ENCODE results near the gene LRP5. TPM values are rescaled to one million over a fixed set of nuclear protein-coding genes. Genes with fewer than 3 reads are reported as not detected.

LRP5 gene
- total RNA-seq, 1 donor from 2014 or later: 38.7 TPM

DNA sequence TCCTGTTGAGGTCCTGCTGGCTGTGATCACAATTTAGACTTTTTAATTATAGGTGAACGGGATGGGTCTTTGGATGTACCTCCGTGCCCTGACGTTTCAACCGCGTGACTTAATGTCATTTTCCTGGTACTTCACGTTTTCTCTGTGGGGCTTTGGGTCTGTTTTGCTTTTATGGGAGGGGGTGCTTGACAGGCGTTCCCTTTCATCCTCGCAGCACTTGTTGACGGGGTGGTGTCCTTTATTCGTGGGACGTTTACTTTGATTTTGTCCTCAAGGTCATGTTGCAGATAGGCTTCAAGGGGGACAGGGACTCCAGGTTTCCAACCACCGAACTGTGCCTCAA lies 149.2 kb downstream of the LRP5 start:
- H3K4me1 Mint-ChIP-seq (ENCODE audit: low read depth): peaks cover 43% of the 10 kb centered on the region
- no peak for DNase-seq (ENCODE audit: low spot score)
- peak overlapping the region; percentile 81 for H3K4me3 Mint-ChIP-seq (ENCODE audit: unreplicated experiment)
- TF ChIP-seq, protein P1, sequence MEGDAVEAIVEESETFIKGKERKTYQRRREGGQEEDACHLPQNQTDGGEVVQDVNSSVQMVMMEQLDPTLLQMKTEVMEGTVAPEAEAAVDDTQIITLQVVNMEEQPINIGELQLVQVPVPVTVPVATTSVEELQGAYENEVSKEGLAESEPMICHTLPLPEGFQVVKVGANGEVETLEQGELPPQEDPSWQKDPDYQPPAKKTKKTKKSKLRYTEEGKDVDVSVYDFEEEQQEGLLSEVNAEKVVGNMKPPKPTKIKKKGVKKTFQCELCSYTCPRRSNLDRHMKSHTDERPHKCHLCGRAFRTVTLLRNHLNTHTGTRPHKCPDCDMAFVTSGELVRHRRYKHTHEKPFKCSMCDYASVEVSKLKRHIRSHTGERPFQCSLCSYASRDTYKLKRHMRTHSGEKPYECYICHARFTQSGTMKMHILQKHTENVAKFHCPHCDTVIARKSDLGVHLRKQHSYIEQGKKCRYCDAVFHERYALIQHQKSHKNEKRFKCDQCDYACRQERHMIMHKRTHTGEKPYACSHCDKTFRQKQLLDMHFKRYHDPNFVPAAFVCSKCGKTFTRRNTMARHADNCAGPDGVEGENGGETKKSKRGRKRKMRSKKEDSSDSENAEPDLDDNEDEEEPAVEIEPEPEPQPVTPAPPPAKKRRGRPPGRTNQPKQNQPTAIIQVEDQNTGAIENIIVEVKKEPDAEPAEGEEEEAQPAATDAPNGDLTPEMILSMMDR (IDR thresholded peaks at IDR 0.05): no peak
- H3K9me3 Mint-ChIP-seq (ENCODE audit: low read depth): no peaks in the 10 kb centered on the region
- H3K36me3 Mint-ChIP-seq (ENCODE audit: low read depth): no peaks in the 10 kb centered on the region
- H3K27ac Mint-ChIP-seq (ENCODE audit: unreplicated experiment): peak overlapping the region; percentile 70
- no peaks in the 10 kb centered on the region for H3K27me3 Mint-ChIP-seq (ENCODE audit: low read depth)

DNA sequence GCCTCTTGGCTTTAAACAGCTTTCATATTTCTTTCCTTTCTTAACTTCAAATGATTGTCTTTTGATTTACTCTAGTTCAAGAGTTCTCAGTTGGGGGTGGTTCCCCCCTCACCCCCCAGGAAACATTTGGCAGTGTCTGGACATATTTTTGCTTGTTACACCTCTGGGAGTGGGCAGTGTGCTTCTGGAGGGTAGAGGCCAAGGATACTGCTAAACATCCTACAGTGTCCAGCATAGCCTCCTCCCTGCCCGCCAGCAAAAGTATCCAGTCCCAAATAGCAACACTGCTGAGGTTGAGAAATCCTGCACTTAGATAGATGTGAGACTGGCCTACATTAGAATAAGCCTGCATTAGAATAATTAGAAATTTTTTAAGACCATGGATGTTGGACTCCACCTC lies 151.3 kb downstream of the LRP5 start:
- TF ChIP-seq, protein P1 (IDR thresholded peaks at IDR 0.05): no peak
- Mint-ChIP-seq H3K9me3 (ENCODE audit: low read depth) (no peaks in the 10 kb centered on the region), H3K4me1 (ENCODE audit: low read depth) (peaks cover 58% of the 10 kb centered on the region), H3K36me3 (ENCODE audit: low read depth) (no peaks in the 10 kb centered on the region), H3K4me3 (ENCODE audit: unreplicated experiment) (no peak overlapping the region), H3K27ac (ENCODE audit: unreplicated experiment) (no peak overlapping the region), H3K27me3 (ENCODE audit: low read depth) (no peaks in the 10 kb centered on the region)
- DNase-seq (ENCODE audit: low spot score): no peak

DNA sequence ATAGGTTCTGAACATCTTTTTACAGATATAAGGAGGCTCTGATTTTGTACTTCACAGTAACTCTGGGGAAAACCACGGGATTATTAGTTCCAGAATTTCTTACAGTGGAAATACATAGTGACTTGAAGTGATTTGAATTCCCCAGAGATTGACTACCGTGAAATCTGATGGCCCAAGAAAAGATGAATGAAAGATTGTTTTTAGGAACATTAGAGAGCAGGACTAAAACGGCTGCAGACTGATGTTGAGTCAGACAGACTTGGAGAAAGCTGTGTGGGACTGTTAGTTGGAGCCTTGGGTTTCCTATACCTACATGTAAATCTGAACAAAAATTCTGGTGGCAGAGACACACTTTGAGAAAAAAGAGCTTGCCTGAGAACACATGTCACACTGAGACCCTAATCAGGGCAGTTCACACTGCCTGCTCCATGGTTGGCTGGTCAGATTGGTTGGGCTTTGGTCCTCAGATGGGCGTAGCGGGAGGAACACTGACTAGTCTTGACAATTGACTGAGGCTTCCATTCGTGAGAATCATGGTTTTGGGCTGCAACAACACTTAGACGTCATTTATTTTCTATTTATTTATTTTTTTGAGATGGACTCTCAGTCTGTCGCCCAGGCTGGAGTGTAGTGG lies 154.9 kb downstream of the LRP5 start:
- TF ChIP-seq, protein P1 (IDR thresholded peaks at IDR 0.05): no peak
- H3K36me3 Mint-ChIP-seq (ENCODE audit: low read depth): no peaks in the 10 kb centered on the region
- H3K4me1 Mint-ChIP-seq (ENCODE audit: low read depth): peaks cover 81% of the 10 kb centered on the region
- no peak overlapping the region for H3K4me3 Mint-ChIP-seq (ENCODE audit: unreplicated experiment)
- H3K27me3 Mint-ChIP-seq (ENCODE audit: low read depth): no peaks in the 10 kb centered on the region
- no peak for DNase-seq (ENCODE audit: low spot score)
- H3K9me3 Mint-ChIP-seq (ENCODE audit: low read depth): no peaks in the 10 kb centered on the region
- H3K27ac Mint-ChIP-seq (ENCODE audit: unreplicated experiment): peak overlapping the region; percentile 66

DNA sequence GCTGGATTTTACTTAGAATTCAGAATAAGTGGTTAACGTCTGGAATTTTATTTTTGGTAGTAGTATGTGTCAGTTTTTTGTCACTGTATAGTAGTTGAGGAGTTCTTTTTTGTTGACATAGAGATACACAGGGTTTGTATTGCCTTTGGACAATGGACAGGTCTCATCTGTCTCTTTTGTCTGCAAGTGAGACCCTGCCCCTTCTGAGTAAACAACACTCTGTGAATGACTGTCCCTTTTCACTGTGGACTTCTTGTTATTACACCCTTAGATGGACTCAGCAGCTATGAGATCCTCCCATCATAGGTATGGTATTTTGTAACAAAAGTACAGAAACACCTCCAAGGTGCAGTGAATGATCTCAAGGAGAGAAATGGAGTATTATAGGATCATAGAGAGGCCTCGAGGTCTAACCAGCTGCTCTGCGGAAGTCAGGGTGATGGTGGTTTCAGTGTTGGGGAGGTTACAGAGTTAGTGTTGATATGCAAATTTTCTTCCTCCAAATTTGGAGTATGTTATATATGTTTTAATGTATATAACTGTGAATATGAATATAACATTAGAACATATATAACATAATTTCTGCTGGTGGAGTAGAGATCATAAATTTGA lies 155.9 kb downstream of the LRP5 start:
- Mint-ChIP-seq H3K27ac (ENCODE audit: unreplicated experiment) (no peak overlapping the region), H3K27me3 (ENCODE audit: low read depth) (no peaks in the 10 kb centered on the region), H3K36me3 (ENCODE audit: low read depth) (no peaks in the 10 kb centered on the region), H3K4me1 (ENCODE audit: low read depth) (peaks cover 81% of the 10 kb centered on the region), H3K9me3 (ENCODE audit: low read depth) (no peaks in the 10 kb centered on the region), H3K4me3 (ENCODE audit: unreplicated experiment) (no peak overlapping the region)
- TF ChIP-seq, protein P1 (IDR thresholded peaks at IDR 0.05): no peak
- no peak for DNase-seq (ENCODE audit: low spot score)

DNA sequence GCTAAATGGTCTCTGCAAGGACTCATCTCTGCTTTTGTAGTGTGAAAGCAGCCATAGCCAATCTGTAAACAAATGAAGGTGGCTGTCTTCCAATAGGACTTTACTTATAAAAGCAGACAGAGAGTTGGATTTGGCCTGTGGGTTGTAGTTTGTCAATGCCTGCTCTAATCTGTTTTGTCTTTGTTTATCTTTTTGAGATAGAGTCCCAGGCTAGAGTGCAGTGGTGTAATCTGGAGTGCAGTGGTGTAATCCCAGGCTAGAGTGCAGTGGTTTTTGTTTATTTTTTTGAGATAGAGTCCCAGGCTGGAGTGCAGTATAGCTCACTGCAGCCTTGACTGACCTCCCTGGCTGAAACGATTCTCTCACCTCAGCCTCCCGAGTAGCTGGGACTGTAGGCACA lies 156.7 kb downstream of the LRP5 start:
- H3K36me3 Mint-ChIP-seq (ENCODE audit: low read depth): no peaks in the 10 kb centered on the region
- peaks cover 80% of the 10 kb centered on the region for H3K4me1 Mint-ChIP-seq (ENCODE audit: low read depth)
- H3K9me3 Mint-ChIP-seq (ENCODE audit: low read depth): no peaks in the 10 kb centered on the region
- TF ChIP-seq, protein P1 (IDR thresholded peaks at IDR 0.05): no peak
- H3K27me3 Mint-ChIP-seq (ENCODE audit: low read depth): no peaks in the 10 kb centered on the region
- H3K4me3 Mint-ChIP-seq (ENCODE audit: unreplicated experiment): no peak overlapping the region
- no peak overlapping the region for H3K27ac Mint-ChIP-seq (ENCODE audit: unreplicated experiment)
- no peak for DNase-seq (ENCODE audit: low spot score)

Data from chondrocyte (in vitro differentiated cells).